Sigmoid colon (tissue), 4 donors: ENCODE results near the gene PRMT1.

Experiments used
- EP300 ChIP-seq, 4 donors: sonication (generic); formaldehyde crosslinking; IDR thresholded peaks; one replicate each; pipeline ENCODE4 v1.6.1; 2017; ENCODE audit warnings: antibody characterized with exemption in 4 of 4
- POLR2A ChIP-seq, 2 donors: fragments of 450-650 bp; IDR thresholded peaks; one replicate each; pipeline ENCODE4 v1.6.1; 2016; ENCODE audit warnings: antibody characterized with exemption in 2 of 2, mild to moderate bottlenecking in 2 of 2, moderate library complexity in 2 of 2
- TF ChIP-seq, protein P1 (sequence below), 4 experiments: fragments of 450-650 bp in 3 of 4; fragments of 200-600 bp in 1 of 4; IDR thresholded peaks; one replicate each; pipeline ENCODE4 v1.5.1; 2016 to 2019; ENCODE audit warnings: antibody characterized with exemption in 4 of 4, mild to moderate bottlenecking in 3 of 4, moderate library complexity in 2 of 4

GRCh38 chr19:49652551-49653465 lies 24.3 kb upstream of the PRMT1 start:
- TF ChIP-seq, protein P1, sequence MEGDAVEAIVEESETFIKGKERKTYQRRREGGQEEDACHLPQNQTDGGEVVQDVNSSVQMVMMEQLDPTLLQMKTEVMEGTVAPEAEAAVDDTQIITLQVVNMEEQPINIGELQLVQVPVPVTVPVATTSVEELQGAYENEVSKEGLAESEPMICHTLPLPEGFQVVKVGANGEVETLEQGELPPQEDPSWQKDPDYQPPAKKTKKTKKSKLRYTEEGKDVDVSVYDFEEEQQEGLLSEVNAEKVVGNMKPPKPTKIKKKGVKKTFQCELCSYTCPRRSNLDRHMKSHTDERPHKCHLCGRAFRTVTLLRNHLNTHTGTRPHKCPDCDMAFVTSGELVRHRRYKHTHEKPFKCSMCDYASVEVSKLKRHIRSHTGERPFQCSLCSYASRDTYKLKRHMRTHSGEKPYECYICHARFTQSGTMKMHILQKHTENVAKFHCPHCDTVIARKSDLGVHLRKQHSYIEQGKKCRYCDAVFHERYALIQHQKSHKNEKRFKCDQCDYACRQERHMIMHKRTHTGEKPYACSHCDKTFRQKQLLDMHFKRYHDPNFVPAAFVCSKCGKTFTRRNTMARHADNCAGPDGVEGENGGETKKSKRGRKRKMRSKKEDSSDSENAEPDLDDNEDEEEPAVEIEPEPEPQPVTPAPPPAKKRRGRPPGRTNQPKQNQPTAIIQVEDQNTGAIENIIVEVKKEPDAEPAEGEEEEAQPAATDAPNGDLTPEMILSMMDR (IDR thresholded peaks at IDR 0.05), result no peak
- TF ChIP-seq EP300 (IDR thresholded peaks at IDR 0.05), result no peak
- TF ChIP-seq POLR2A (IDR thresholded peaks at IDR 0.05), result no peak
